ENCODE data around the gene ADAMTS17.

Gene ADAMTS17

GRCh38 chr15:100252779-100253417 lies 88.9 kb downstream of the ADAMTS17 start:
- H3K9me3 ChIP-seq (ENCODE audit: insufficient read depth, low read depth, low read length): no peaks in the 10 kb centered on the region
- TF ChIP-seq EZH2phosphoT487 (IDR thresholded peaks at IDR 0.05; ENCODE audit: borderline replicate concordance) (no peak), CTCF (conservative IDR thresholded peaks at IDR 0.05; ENCODE audit: low read length) (no peak)

GRCh38 chr15:100252359-100252758 lies 89.4 kb downstream of the ADAMTS17 start:
- Histone ChIP-seq H3K4me2 (ENCODE audit: low read depth, low read length, poor library complexity, severe bottlenecking) (no peak overlapping the region), H2AFZ (ENCODE audit: low read length) (no peak overlapping the region), H4K20me1 (ENCODE audit: insufficient read depth, low read length, poor library complexity, severe bottlenecking) (no peaks in the 10 kb centered on the region), H3K4me3 (ENCODE audit: low read length, poor library complexity, severe bottlenecking) (no peak overlapping the region), H3K9me3 (ENCODE audit: insufficient read depth, low read depth, low read length) (no peaks in the 10 kb centered on the region), H3K4me1 (ENCODE audit: insufficient read depth, low read length, poor library complexity, severe bottlenecking) (peaks cover 10% of the 10 kb centered on the region), H3K27me3 (ENCODE audit: insufficient read depth, low read length, poor library complexity, severe bottlenecking) (no peaks in the 10 kb centered on the region), H3K9ac (ENCODE audit: low read depth, low read length, poor library complexity, severe bottlenecking) (no peak overlapping the region), H3K79me2 (ENCODE audit: insufficient read depth, low read length) (no peaks in the 10 kb centered on the region), H3F3A (ENCODE audit: low read depth) (no peaks in the 10 kb centered on the region), H3K9me2 (replicated peaks; ENCODE audit: low read depth, low read length) (no peaks in the 10 kb centered on the region), H3K36me3 (ENCODE audit: insufficient read depth, low read length) (no peaks in the 10 kb centered on the region)
- no peak for TF ChIP-seq CTCF (conservative IDR thresholded peaks at IDR 0.05; ENCODE audit: low read length)
- TF ChIP-seq EZH2phosphoT487 (IDR thresholded peaks at IDR 0.05; ENCODE audit: borderline replicate concordance): no peak

More at GRCh38 chr15:100252779-100253417, 88.9 kb downstream of the ADAMTS17 start:
- H3K9ac ChIP-seq (ENCODE audit: low read depth, low read length, poor library complexity, severe bottlenecking): no peak overlapping the region
- peaks cover 10% of the 10 kb centered on the region for H3K4me1 ChIP-seq (ENCODE audit: insufficient read depth, low read length, poor library complexity, severe bottlenecking)
- H3K36me3 ChIP-seq (ENCODE audit: insufficient read depth, low read length): no peaks in the 10 kb centered on the region; the same call in 1 of the 2 replicates
- no peaks in the 10 kb centered on the region for H3K79me2 ChIP-seq (ENCODE audit: insufficient read depth, low read length)
- H3F3A ChIP-seq (ENCODE audit: low read depth): no peaks in the 10 kb centered on the region
- H2AFZ ChIP-seq (ENCODE audit: low read length): no peak overlapping the region
- no peak overlapping the region for H3K4me2 ChIP-seq (ENCODE audit: low read depth, low read length, poor library complexity, severe bottlenecking)
- H3K27me3 ChIP-seq (ENCODE audit: insufficient read depth, low read length, poor library complexity, severe bottlenecking): no peaks in the 10 kb centered on the region
- no peak overlapping the region for H3K4me3 ChIP-seq (ENCODE audit: low read length, poor library complexity, severe bottlenecking)
- H4K20me1 ChIP-seq (ENCODE audit: insufficient read depth, low read length, poor library complexity, severe bottlenecking): no peaks in the 10 kb centered on the region
- H3K9me2 ChIP-seq (replicated peaks; ENCODE audit: low read depth, low read length): no peaks in the 10 kb centered on the region

- Histone ChIP-seq H3K4me3 (ENCODE audit: low read length, poor library complexity, severe bottlenecking) (no peak overlapping the region), H3K27me3 (ENCODE audit: insufficient read depth, low read length, poor library complexity, severe bottlenecking) (no peaks in the 10 kb centered on the region), H4K20me1 (ENCODE audit: insufficient read depth, low read length, poor library complexity, severe bottlenecking) (no peaks in the 10 kb centered on the region), H3K9me2 (replicated peaks; ENCODE audit: low read depth, low read length) (no peaks in the 10 kb centered on the region), H3K9ac (ENCODE audit: low read depth, low read length, poor library complexity, severe bottlenecking) (no peak overlapping the region), H3K79me2 (ENCODE audit: insufficient read depth, low read length) (no peaks in the 10 kb centered on the region), H2AFZ (ENCODE audit: low read length) (no peak overlapping the region), H3K4me1 (ENCODE audit: insufficient read depth, low read length, poor library complexity, severe bottlenecking) (peaks cover 14% of the 10 kb centered on the region), H3K4me2 (ENCODE audit: low read depth, low read length, poor library complexity, severe bottlenecking) (no peak overlapping the region), H3K36me3 (ENCODE audit: insufficient read depth, low read length) (no peaks in the 10 kb centered on the region), H3K9me3 (ENCODE audit: insufficient read depth, low read depth, low read length) (no peaks in the 10 kb centered on the region), H3F3A (ENCODE audit: low read depth) (no peaks in the 10 kb centered on the region)
- no peak for TF ChIP-seq EZH2phosphoT487 (IDR thresholded peaks at IDR 0.05; ENCODE audit: borderline replicate concordance)
Measured at GRCh38 chr15:100250176-100250800, 91.5 kb downstream of the ADAMTS17 start.
